GM19023 (cell line): Measurements from ENCODE around the gene C2orf68.
A peak's percentile ranks its signal among the peaks of the same experiment; 100 is the strongest.
"Not testable (repeated sequence)": the region's sequence is repeated elsewhere in the genome, so short reads cannot be mapped to it uniquely, and the experiment has no call there.

Experiments
- ATAC-seq: cut with Tn5 transposase; IDR thresholded peaks from one replicate; pipeline ENCODE4 v1.9.1; 2021; ENCODE audit warnings: mild to moderate bottlenecking, moderate library complexity; ENCODE audit not compliant: unreplicated experiment

The C2orf68 gene

DNA sequence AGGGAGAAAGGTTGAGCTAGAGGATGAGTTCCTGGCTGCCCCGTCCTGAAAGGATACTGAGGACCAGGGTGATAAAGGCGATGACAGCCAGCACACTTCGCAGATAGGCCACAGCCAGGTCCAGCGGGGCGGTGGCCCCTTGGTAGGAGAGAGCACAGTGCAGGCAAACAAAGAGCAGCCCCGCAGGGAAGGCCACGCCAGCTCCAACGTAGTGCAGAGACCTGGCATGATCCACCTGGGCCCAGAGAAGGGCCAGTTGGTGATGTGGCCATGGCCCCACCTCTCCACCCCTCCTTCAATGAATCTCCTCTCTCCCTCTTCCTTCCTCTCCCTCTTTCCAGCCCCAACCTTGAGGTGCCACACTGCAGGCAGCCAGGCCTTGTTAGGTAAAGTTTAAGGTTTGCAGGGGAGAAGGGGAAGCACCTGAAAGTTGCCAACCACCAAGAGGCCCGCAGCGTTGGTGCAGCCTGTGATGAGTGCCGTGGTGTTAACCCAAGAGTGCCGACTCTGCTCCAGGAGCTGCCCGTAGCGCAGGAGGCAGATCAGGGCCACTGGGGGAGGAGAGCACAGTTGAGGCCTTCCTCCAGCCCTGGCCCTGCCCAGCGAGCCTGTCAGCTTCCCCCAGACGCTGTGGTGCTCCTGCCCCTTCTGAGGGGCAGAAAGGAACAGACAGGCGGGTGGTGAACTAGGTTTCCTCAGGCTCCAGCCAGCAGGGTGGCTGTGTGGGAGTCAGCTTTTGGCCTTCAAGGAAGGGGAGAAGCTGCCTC lies 12.2 kb downstream of the C2orf68 start:
- ATAC-seq = no peak

- ATAC-seq = no peak
Observed at GRCh38 chr2:85598594-85599340, 13.1 kb downstream of the C2orf68 start.

DNA sequence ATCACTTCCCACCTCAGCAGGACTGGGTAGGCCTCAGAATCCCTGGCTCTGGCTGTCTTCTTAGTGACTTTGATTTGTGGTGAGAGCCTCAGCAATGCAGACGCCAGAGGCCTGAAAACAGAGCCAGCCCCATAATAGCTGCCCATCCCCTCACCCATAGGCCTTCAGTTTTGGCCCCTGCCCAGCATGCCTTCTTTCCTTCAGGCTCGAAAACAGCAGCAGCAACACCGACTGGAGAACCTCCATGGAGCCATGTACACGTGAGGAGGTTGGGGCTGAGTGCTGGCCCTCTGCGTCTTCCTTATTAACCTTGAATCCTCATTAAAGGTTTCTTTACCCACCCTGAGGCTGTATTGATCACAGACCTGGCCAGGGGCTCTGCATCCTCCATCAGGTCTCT lies 14.6 kb downstream of the C2orf68 start:
- no peak for ATAC-seq

- no peak for ATAC-seq
Observed at GRCh38 chr2:85596486-85597143, 15.3 kb downstream of the C2orf68 start.

- ATAC-seq = peak; percentile 8
Observed at GRCh38 chr2:85596026-85596333, 15.9 kb downstream of the C2orf68 start.

GRCh38 chr2:85595301-85596025 lies 16.4 kb downstream of the C2orf68 start, which contains the start of gene RNF181:
TSS of gene RNF181 (plus strand) at chr2:85595745. CDS start at chr2:85595764, 19 bp downstream.
- ATAC-seq = peak; percentile 99

- ATAC-seq = no peak
Observed at GRCh38 chr2:85594715-85595300, 17.1 kb downstream of the C2orf68 start.

DNA sequence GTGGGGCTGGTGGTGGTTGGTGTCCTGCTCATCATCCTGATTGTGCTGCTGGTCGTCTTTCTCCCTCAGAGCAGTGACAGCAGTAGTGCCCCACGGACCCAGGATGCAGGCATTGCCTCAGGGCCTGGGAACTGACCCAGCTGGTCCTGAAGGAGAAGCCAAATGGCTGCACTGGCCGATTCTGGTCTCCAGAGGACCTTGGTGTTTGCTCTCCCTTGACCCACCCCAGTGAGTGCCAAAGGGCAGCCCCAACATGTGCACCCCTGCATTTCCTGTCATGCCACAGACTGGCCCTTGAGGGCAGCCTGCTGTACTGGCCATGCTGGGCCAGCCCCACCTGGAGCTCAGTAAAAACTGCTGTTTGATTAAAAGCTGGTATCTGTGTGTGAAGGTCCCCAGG lies 18.8 kb downstream of the C2orf68 start:
- no peak for ATAC-seq

GRCh38 chr2:85592299-85592698 lies 19.6 kb downstream of the C2orf68 start:
- not testable (repeated sequence) for ATAC-seq

DNA sequence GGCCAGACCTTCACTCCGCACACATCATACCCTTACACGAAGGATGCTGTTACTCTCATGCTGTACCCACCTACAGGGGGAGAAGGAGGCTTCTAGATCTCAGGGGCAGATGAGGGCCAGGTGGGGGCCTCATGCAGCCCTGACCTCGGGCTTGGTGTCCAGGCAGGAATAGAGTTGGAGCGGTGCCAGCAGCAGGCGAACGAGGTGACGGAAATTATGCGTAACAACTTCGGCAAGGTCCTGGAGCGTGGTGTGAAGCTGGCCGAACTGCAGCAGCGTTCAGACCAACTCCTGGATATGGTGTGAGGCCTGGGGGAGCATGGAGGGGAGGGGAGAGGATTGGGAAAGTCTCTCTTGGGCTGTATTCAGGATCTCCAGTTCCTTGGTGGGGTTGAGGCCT lies 20.3 kb downstream of the C2orf68 start:
- ATAC-seq = no peak

- no peak for ATAC-seq
Observed at GRCh38 chr2:85590950-85591349, 20.9 kb downstream of the C2orf68 start.

- ATAC-seq = no peak
Observed at GRCh38 chr2:85589982-85590791, 21.7 kb downstream of the C2orf68 start.

- no peak for ATAC-seq
Observed at GRCh38 chr2:85589181-85589580, 22.7 kb downstream of the C2orf68 start.

- ATAC-seq = no peak
Observed at GRCh38 chr2:85588645-85589044, 23.2 kb downstream of the C2orf68 start.

GRCh38 chr2:85588236-85588635 lies 23.6 kb downstream of the C2orf68 start:
- no peak for ATAC-seq

DNA sequence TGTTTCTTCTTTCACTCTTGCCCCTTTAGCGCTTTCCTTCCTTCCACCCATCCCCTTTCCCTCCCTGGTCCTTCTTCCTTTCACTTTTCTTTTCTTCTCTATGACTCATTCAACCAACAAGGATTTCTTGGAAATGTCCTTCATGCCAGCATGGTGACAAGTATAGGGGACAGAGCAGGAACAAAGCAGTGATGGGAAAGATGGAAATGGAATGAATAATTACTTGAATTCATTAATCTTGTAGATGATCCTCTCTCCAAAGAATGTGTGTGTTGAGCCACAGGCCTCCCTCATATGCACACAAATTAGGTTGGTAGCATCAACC lies 26.1 kb downstream of the C2orf68 start:
- no peak for ATAC-seq

- ATAC-seq = peak; percentile 50
Observed at GRCh38 chr2:85584857-85585780, 26.7 kb downstream of the C2orf68 start.

GRCh38 chr2:85584354-85584856 lies 27.5 kb downstream of the C2orf68 start, which contains the start of gene VAMP5:
TSS of gene VAMP5 (plus strand) at chr2:85584431. CDS start at chr2:85584491, 60 bp downstream.
- peak; percentile 72 for ATAC-seq
